Mesendoderm (in vitro differentiated cells): ENCODE data around the gene IPMK.
"Not testable (repeated sequence)": the region's sequence is repeated elsewhere in the genome, so short reads cannot be mapped to it uniquely, and the experiment has no call there.

Experiments
- DNase-seq: peaks from one replicate; pipeline ENCODE4 v3.0.0; 2013
- H2AK5ac ChIP-seq: 2 replicates; pipeline ENCODE4 v1.6.1; 2013; ENCODE audit warnings: low read length, inconsistent platforms
- H2BK120ac ChIP-seq: 2 replicates; pipeline ENCODE4 v1.6.1; 2013; ENCODE audit warnings: low read depth, mild to moderate bottlenecking, low read length, moderate library complexity, mixed read lengths
- H2BK15ac ChIP-seq: replicated peaks from 2 replicates; pipeline ENCODE4 v1.6.1; 2013; ENCODE audit warnings: low read depth, mild to moderate bottlenecking, moderate library complexity
- H2BK5ac ChIP-seq: 2 replicates; pipeline ENCODE4 v1.6.1; 2013; ENCODE audit warnings: low read length, inconsistent platforms
- H3K18ac ChIP-seq: 2 replicates; pipeline ENCODE4 v1.6.1; 2013; ENCODE audit warnings: mild to moderate bottlenecking, low read length, mixed read lengths
- H3K23ac ChIP-seq: one replicate; pipeline ENCODE4 v1.6.1; 2013; ENCODE audit warnings: low read length
- H3K27ac ChIP-seq: 2 replicates; pipeline ENCODE4 v1.5.1; 2013; ENCODE audit warnings: low read depth, mild to moderate bottlenecking, inconsistent platforms, low read length, moderate library complexity
- H3K27me3 ChIP-seq: 2 replicates; pipeline ENCODE4 v1.6.1; 2013; ENCODE audit warnings: low read length, control low read depth, mild to moderate bottlenecking, inconsistent platforms; ENCODE audit not compliant: insufficient read depth, poor library complexity
- H3K36me3 ChIP-seq: 2 replicates; pipeline ENCODE4 v1.6.1; 2013; ENCODE audit warnings: low read length, inconsistent platforms; ENCODE audit not compliant: control insufficient read depth, insufficient read depth
- H3K4ac ChIP-seq: one replicate; pipeline ENCODE4 v1.6.1; 2013; ENCODE audit warnings: low read depth, mild to moderate bottlenecking, low read length, moderate library complexity
- H3K4me1 ChIP-seq: 2 replicates; pipeline ENCODE4 v1.6.1; 2013; ENCODE audit warnings: low read depth, low read length, inconsistent platforms; ENCODE audit not compliant: control insufficient read depth
- H3K4me2 ChIP-seq: 2 replicates; pipeline ENCODE4 v1.6.1; 2013; ENCODE audit warnings: low read length
- H3K4me3 ChIP-seq: 2 replicates; pipeline ENCODE4 v1.5.1; 2013; ENCODE audit warnings: mild to moderate bottlenecking, low read length
- H3K56ac ChIP-seq: one replicate; pipeline ENCODE4 v1.6.1; 2013; ENCODE audit warnings: low read length
- H3K79me1 ChIP-seq: 2 replicates; pipeline ENCODE4 v1.6.1; 2013; ENCODE audit warnings: low read length, inconsistent platforms
- H3K79me2 ChIP-seq: 2 replicates; pipeline ENCODE4 v1.6.1; 2013; ENCODE audit warnings: mild to moderate bottlenecking, low read length; ENCODE audit not compliant: control insufficient read depth, insufficient read depth
- H3K9ac ChIP-seq: 2 replicates; pipeline ENCODE4 v1.6.1; 2013; ENCODE audit warnings: low read length, inconsistent platforms
- H4K5ac ChIP-seq: one replicate; pipeline ENCODE4 v1.6.1; 2013; ENCODE audit warnings: low read length
- H4K8ac ChIP-seq: one replicate; pipeline ENCODE4 v1.6.1; 2013; ENCODE audit warnings: low read depth, mild to moderate bottlenecking, control low read depth, low read length, moderate library complexity
- WGBS: extraction: QIAGEN DNeasy Blood & Tissue Kit; methylation state at CpG from one replicate; pipeline ENCODE4 v1.1.7; 2013; ENCODE audit warnings: low lambda C conversion rate, missing lambda C conversion rate; ENCODE audit not compliant: insufficient coverage; ENCODE audit errors: extremely low coverage; 5-methylcytosine and 5-hydroxymethylcytosine counted together

IPMK gene

DNA sequence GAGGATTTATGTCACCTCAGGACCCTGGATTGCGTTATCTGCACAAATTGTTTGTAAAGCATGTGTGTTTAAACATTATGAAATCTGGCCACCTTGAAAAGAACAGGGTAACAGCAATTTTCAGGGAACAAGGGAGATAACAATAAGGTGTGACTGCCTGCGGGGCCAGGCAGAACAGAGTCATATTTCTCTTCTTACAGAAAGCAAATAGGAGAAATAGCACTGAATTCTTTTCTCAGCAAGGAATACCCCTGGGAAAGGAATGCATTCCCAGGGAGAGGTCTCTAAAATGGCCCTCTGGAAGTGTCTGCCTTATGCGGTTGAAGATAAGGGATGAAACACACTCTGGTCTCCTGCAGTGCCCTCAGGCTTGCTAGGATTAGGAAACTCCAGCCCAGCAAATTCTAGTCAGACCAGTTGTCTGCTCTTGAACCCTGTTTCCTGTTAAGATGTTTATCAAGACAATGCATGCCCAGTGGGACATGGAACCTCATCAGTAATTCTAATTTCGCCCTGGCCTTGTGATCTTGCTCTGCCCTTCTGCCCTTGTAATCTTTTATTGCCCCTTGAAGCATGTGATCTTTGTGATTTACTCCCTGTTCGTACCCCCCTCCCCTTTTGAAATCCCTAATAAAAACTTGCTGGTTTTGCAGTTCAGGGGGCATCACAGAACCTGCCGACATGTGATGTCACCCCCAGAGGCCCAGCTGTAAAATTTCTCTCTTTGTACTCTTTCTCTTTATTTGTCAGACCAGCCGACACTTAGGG is 11.5 kb downstream of the IPMK start:
- H3K56ac ChIP-seq, H3K4me1 ChIP-seq, H2BK15ac ChIP-seq, H3K18ac ChIP-seq, H2BK5ac ChIP-seq, H3K4ac ChIP-seq, H3K27ac ChIP-seq, H4K5ac ChIP-seq, H2BK120ac ChIP-seq, H3K23ac ChIP-seq, H3K36me3 ChIP-seq, H3K4me2 ChIP-seq, H3K79me2 ChIP-seq, H3K9ac ChIP-seq, H2AK5ac ChIP-seq, H4K8ac ChIP-seq, H3K4me3 ChIP-seq, H3K79me1 ChIP-seq, H3K27me3 ChIP-seq: not testable (repeated sequence)
- DNase-seq = peak; percentile 83
- WGBS = no CpG with 5 or more reads among the region's 7 CpGs

DNA sequence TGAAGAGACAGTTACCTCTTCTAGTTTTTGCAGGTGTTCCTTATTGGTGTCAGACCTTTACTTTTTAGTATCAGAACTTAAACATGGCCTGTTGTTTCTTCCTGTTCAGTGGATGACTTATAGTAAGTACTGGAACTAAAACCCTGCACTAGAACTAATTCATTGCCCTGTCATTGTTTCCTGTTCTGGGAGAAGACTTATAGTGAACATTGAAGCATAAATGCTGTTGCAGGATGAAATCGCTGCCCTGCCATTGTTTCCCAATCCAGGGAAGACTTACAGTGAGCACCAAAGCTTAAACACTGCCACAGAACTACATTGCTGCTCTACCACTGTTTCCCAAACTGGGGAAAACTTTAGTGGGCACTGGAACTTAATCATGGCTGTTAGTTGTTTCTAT is 13.1 kb downstream of the IPMK start:
- H4K8ac ChIP-seq = no peak overlapping the region
- peaks cover 2% of the 10 kb centered on the region for H3K79me1 ChIP-seq
- no peak overlapping the region for H2BK15ac ChIP-seq
- no peak overlapping the region for H2AK5ac ChIP-seq
- no peak for DNase-seq
- H3K9ac ChIP-seq = no peak overlapping the region
- no peak overlapping the region for H3K4ac ChIP-seq
- no peaks in the 10 kb centered on the region for H3K79me2 ChIP-seq
- no peak overlapping the region for H2BK5ac ChIP-seq
- no peak overlapping the region for H3K4me3 ChIP-seq
- H3K56ac ChIP-seq = no peak overlapping the region
- H3K27ac ChIP-seq = no peak overlapping the region
- H4K5ac ChIP-seq = no peak overlapping the region
- H3K18ac ChIP-seq = no peak overlapping the region
- WGBS = no CpG with 5 or more reads among the region's 1 CpG
- H3K23ac ChIP-seq = no peak overlapping the region
- H2BK120ac ChIP-seq = no peak overlapping the region
- H3K36me3 ChIP-seq = no peaks in the 10 kb centered on the region
- H3K27me3 ChIP-seq = no peaks in the 10 kb centered on the region
- no peak overlapping the region for H3K4me2 ChIP-seq
- H3K4me1 ChIP-seq = no peaks in the 10 kb centered on the region

DNA sequence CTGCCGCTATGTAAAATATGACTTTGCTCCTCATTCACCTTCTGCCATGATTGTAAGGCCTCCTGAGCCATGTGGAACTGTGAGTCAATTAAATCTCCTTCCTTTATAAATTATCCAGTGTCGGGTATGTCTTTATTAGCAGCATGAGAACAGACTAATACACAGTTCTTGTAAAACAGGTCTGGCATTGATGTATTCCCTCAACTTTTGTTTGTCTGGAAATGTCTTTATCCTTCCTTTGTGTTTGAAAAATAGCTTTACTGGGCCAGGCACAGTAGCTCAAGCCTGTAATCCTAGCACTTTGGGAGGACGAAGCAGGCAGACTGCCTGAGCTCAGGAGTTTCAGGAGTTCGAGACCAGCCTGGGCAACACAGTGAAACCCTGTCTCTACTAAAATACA is 14.5 kb downstream of the IPMK start:
- no peak for DNase-seq
- no peak overlapping the region for H3K18ac ChIP-seq
- no peak overlapping the region for H2BK120ac ChIP-seq
- WGBS = no CpG with 5 or more reads among the region's 4 CpGs
- no peak overlapping the region for H3K56ac ChIP-seq
- H3K23ac ChIP-seq = no peak overlapping the region
- H3K27me3 ChIP-seq = no peaks in the 10 kb centered on the region
- no peaks in the 10 kb centered on the region for H3K4me1 ChIP-seq
- no peaks in the 10 kb centered on the region for H3K36me3 ChIP-seq
- peaks cover 2% of the 10 kb centered on the region for H3K79me1 ChIP-seq
- no peak overlapping the region for H4K8ac ChIP-seq
- H3K79me2 ChIP-seq = no peaks in the 10 kb centered on the region
- no peak overlapping the region for H2AK5ac ChIP-seq
- no peak overlapping the region for H4K5ac ChIP-seq
- H2BK15ac ChIP-seq = no peak overlapping the region
- no peak overlapping the region for H3K27ac ChIP-seq
- no peak overlapping the region for H3K9ac ChIP-seq
- no peak overlapping the region for H3K4me3 ChIP-seq
- H2BK5ac ChIP-seq = no peak overlapping the region
- H3K4me2 ChIP-seq = no peak overlapping the region
- H3K4ac ChIP-seq = no peak overlapping the region

DNA sequence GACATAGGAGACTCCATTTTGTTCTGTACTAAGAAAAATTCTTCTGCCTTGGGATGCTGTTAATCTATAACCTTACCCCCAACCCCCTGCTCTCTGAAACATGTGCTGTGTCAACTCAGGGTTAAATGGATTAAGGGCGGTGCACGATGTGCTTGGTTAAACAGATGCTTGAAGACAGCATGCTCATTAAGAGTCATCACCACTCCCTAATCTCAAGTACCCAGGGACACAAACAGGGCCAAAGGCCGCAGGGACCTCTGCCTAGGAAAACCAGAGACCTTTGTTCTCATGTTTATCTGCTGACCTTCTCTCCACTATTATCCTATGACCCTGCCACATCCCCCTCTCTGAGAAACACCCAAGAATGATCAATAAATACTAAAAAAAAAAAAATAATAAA is 23.0 kb downstream of the IPMK start:
- H2BK120ac ChIP-seq, DNase-seq, H3K27me3 ChIP-seq, H2AK5ac ChIP-seq, H3K18ac ChIP-seq, H3K36me3 ChIP-seq, H3K79me1 ChIP-seq, H3K79me2 ChIP-seq, H3K4me3 ChIP-seq, H4K5ac ChIP-seq, H2BK15ac ChIP-seq, H3K56ac ChIP-seq, H3K4me1 ChIP-seq, H3K4me2 ChIP-seq, H3K27ac ChIP-seq, H3K4ac ChIP-seq, H4K8ac ChIP-seq, H3K23ac ChIP-seq, H2BK5ac ChIP-seq, H3K9ac ChIP-seq: not testable (repeated sequence)
- WGBS = no CpG with 5 or more reads among the region's 3 CpGs

DNA sequence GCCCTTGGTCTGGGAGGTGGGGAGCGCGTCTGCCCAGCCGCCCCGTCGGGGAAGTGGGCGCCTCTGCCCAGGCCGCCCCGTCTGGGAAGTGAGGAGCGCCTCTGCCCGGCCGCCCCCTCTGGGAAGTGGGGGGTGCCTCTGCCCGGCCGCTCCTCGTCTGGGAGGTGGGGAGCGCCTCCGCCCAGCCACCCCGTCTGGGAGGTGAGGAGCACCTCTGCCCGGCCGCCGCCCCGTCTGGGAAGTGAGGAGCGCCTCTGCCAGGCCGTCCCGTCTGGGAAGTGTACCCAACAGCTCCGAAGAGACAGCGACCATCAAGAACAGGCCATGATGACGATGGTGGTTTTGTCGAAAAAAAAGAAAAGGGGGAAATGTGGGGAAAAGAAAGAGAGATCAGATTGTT is 23.5 kb downstream of the IPMK start:
- not testable (repeated sequence) for H3K4me3 ChIP-seq, H4K8ac ChIP-seq, H2BK5ac ChIP-seq, H3K56ac ChIP-seq, H3K4me1 ChIP-seq, H3K23ac ChIP-seq, H3K79me2 ChIP-seq, H3K36me3 ChIP-seq, H3K4ac ChIP-seq, H4K5ac ChIP-seq, H3K79me1 ChIP-seq, H3K27me3 ChIP-seq, H3K9ac ChIP-seq, H3K4me2 ChIP-seq, H2BK15ac ChIP-seq, H2AK5ac ChIP-seq, H3K27ac ChIP-seq, H2BK120ac ChIP-seq, H3K18ac ChIP-seq
- WGBS = no CpG with 5 or more reads among the region's 28 CpGs
- DNase-seq = peak; percentile 23

DNA sequence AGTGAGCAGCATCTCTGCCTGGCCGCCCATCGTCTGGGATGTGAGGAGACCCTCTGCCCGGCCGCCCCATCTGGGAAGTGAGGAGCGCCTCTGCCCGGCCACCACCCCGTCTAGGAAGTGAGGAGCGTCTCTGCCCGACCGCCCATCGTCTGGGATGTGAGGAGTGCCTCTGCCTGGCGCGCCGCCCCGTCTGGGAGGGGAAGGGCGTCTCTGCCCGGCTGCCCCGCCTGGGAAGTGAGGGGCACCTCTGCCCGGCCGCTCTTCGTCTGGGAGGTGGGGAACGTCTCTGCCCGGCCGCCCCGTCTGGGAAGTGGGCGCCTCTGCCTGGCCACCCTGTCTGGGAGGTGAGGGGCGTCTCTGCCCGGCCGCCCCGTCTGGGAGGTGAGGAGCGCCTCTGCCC is 23.9 kb downstream of the IPMK start:
- not testable (repeated sequence) for H2BK5ac ChIP-seq, H3K4me1 ChIP-seq, DNase-seq, H4K5ac ChIP-seq, H3K36me3 ChIP-seq, H2BK120ac ChIP-seq, H2AK5ac ChIP-seq, H3K18ac ChIP-seq, H3K9ac ChIP-seq, H3K27ac ChIP-seq, H3K79me1 ChIP-seq, H4K8ac ChIP-seq, H3K23ac ChIP-seq, H2BK15ac ChIP-seq, H3K4ac ChIP-seq, H3K4me3 ChIP-seq, H3K4me2 ChIP-seq, H3K27me3 ChIP-seq, H3K79me2 ChIP-seq, H3K56ac ChIP-seq
- no CpG with 5 or more reads among the region's 31 CpGs for WGBS
